Measurements from ENCODE around the gene CTBP2. TPM values are rescaled to one million over a fixed set of nuclear protein-coding genes. Genes with fewer than 3 reads are reported as not detected.
"Not testable (repeated sequence)": the region's sequence is repeated elsewhere in the genome, so short reads cannot be mapped to it uniquely, and the experiment has no call there.

The CTBP2 gene
- total RNA-seq, 1 experiment from 2014 or later = 233 TPM

GRCh38 chr10:125064681-125065492 lies 95.5 kb downstream of the CTBP2 start:
- H3K4me3 ChIP-seq (ENCODE audit: insufficient read depth, low read depth, low read length) = no peak overlapping the region
- peaks cover 10% of the 10 kb centered on the region for H3K36me3 ChIP-seq (replicated peaks; ENCODE audit: control insufficient read depth, insufficient read depth, low read length)
- no peak for DNase-seq
- H3K27me3 ChIP-seq (ENCODE audit: control insufficient read depth, insufficient read depth, low read length) = no peaks in the 10 kb centered on the region

- Histone ChIP-seq H3K36me3 (replicated peaks; ENCODE audit: control insufficient read depth, insufficient read depth, low read length) (peaks cover 10% of the 10 kb centered on the region), H3K4me3 (ENCODE audit: insufficient read depth, low read depth, low read length) (no peak overlapping the region), H3K27me3 (ENCODE audit: control insufficient read depth, insufficient read depth, low read length) (no peaks in the 10 kb centered on the region)
- no peak for DNase-seq
These were observed 97.0 kb downstream of the CTBP2 start for GRCh38 chr10:125063256-125063925.

GRCh38 chr10:125062914-125063230 lies 97.5 kb downstream of the CTBP2 start:
- no peak for DNase-seq
- H3K36me3 ChIP-seq (replicated peaks; ENCODE audit: control insufficient read depth, insufficient read depth, low read length) = peaks cover 10% of the 10 kb centered on the region
- H3K27me3 ChIP-seq (ENCODE audit: control insufficient read depth, insufficient read depth, low read length) = no peaks in the 10 kb centered on the region
- H3K4me3 ChIP-seq (ENCODE audit: insufficient read depth, low read depth, low read length) = no peak overlapping the region

- Histone ChIP-seq H3K4me3 (ENCODE audit: insufficient read depth, low read depth, low read length) (no peak overlapping the region), H3K27me3 (ENCODE audit: control insufficient read depth, insufficient read depth, low read length) (no peaks in the 10 kb centered on the region), H3K36me3 (replicated peaks; ENCODE audit: control insufficient read depth, insufficient read depth, low read length) (peaks cover 12% of the 10 kb centered on the region)
- no peak for DNase-seq
These were observed 98.0 kb downstream of the CTBP2 start for GRCh38 chr10:125062227-125062913.

GRCh38 chr10:125061557-125062226 lies 98.7 kb downstream of the CTBP2 start:
- Histone ChIP-seq H3K4me3 (ENCODE audit: insufficient read depth, low read depth, low read length) (no peak overlapping the region), H3K27me3 (ENCODE audit: control insufficient read depth, insufficient read depth, low read length) (no peaks in the 10 kb centered on the region), H3K36me3 (replicated peaks; ENCODE audit: control insufficient read depth, insufficient read depth, low read length) (peaks cover 13% of the 10 kb centered on the region)
- no peak for DNase-seq

- Histone ChIP-seq H3K27me3 (ENCODE audit: control insufficient read depth, insufficient read depth, low read length) (no peaks in the 10 kb centered on the region), H3K4me3 (ENCODE audit: insufficient read depth, low read depth, low read length) (no peak overlapping the region), H3K36me3 (replicated peaks; ENCODE audit: control insufficient read depth, insufficient read depth, low read length) (peaks cover 10% of the 10 kb centered on the region)
- peak; percentile 90 for DNase-seq
These were observed 99.4 kb downstream of the CTBP2 start for GRCh38 chr10:125060826-125061556.

GRCh38 chr10:125060482-125060825 lies 99.9 kb downstream of the CTBP2 start:
- DNase-seq = no peak
- H3K4me3 ChIP-seq (ENCODE audit: insufficient read depth, low read depth, low read length) = no peak overlapping the region
- no peaks in the 10 kb centered on the region for H3K27me3 ChIP-seq (ENCODE audit: control insufficient read depth, insufficient read depth, low read length)
- H3K36me3 ChIP-seq (replicated peaks; ENCODE audit: control insufficient read depth, insufficient read depth, low read length) = peaks cover 9% of the 10 kb centered on the region

GRCh38 chr10:125060026-125060425 lies 100.3 kb downstream of the CTBP2 start:
- Histone ChIP-seq H3K27me3 (ENCODE audit: control insufficient read depth, insufficient read depth, low read length) (no peaks in the 10 kb centered on the region), H3K4me3 (ENCODE audit: insufficient read depth, low read depth, low read length) (no peak overlapping the region), H3K36me3 (replicated peaks; ENCODE audit: control insufficient read depth, insufficient read depth, low read length) (peaks cover 8% of the 10 kb centered on the region)
- no peak for DNase-seq

- not testable (repeated sequence) for DNase-seq; H3K4me3 ChIP-seq (ENCODE audit: insufficient read depth, low read depth, low read length); H3K36me3 ChIP-seq (replicated peaks; ENCODE audit: control insufficient read depth, insufficient read depth, low read length); H3K27me3 ChIP-seq (ENCODE audit: control insufficient read depth, insufficient read depth, low read length)
These were observed 101.0 kb downstream of the CTBP2 start for GRCh38 chr10:125059348-125059747.

- Histone ChIP-seq H3K27me3 (ENCODE audit: control insufficient read depth, insufficient read depth, low read length) (no peaks in the 10 kb centered on the region), H3K4me3 (ENCODE audit: insufficient read depth, low read depth, low read length) (no peak overlapping the region), H3K36me3 (replicated peaks; ENCODE audit: control insufficient read depth, insufficient read depth, low read length) (peaks cover 7% of the 10 kb centered on the region)
- no peak for DNase-seq
These were observed 103.0 kb downstream of the CTBP2 start for GRCh38 chr10:125057158-125058001.

GRCh38 chr10:125056161-125057132 lies 103.9 kb downstream of the CTBP2 start:
- Histone ChIP-seq H3K27me3 (ENCODE audit: control insufficient read depth, insufficient read depth, low read length) (no peaks in the 10 kb centered on the region), H3K4me3 (ENCODE audit: insufficient read depth, low read depth, low read length) (no peak overlapping the region), H3K36me3 (replicated peaks; ENCODE audit: control insufficient read depth, insufficient read depth, low read length) (peaks cover 8% of the 10 kb centered on the region)
- DNase-seq = no peak

- Histone ChIP-seq H3K36me3 (replicated peaks; ENCODE audit: control insufficient read depth, insufficient read depth, low read length) (peaks cover 8% of the 10 kb centered on the region), H3K27me3 (ENCODE audit: control insufficient read depth, insufficient read depth, low read length) (no peaks in the 10 kb centered on the region), H3K4me3 (ENCODE audit: insufficient read depth, low read depth, low read length) (no peak overlapping the region)
- DNase-seq = no peak
These were observed 104.9 kb downstream of the CTBP2 start for GRCh38 chr10:125055446-125055845.
